K562 (cell line): ENCODE measurements around the gene TIMM50. TPM values are rescaled to one million over a fixed set of nuclear protein-coding genes. Genes with fewer than 3 reads are reported as not detected.
A peak's percentile ranks its signal among the peaks of the same experiment; 100 is the strongest.

ENCODE experiments used
- BRF1 ChIP-seq: IDR thresholded peaks from 3 replicates; pipeline ENCODE4 v1.6.1; 2011; ENCODE audit warnings: borderline replicate concordance, mild to moderate bottlenecking; ENCODE audit not compliant: insufficient read length; ENCODE audit errors: extremely low read depth
- CBX5 ChIP-seq: IDR thresholded peaks from 2 replicates; pipeline ENCODE4 v1.6.1; 2014; ENCODE audit warnings: low read depth, borderline replicate concordance
- CC2D1A ChIP-seq: fragments of 450-650 bp; IDR thresholded peaks from 2 replicates; pipeline ENCODE4 v1.6.1; 2017; ENCODE audit warnings: mild to moderate bottlenecking
- EGR1 ChIP-seq: fragments of 450-650 bp; conservative IDR thresholded peaks from 2 replicates; pipeline ENCODE4 v1.6.1; 2017; ENCODE audit warnings: mild to moderate bottlenecking
- GTF2F1 ChIP-seq: IDR thresholded peaks from 2 replicates; pipeline ENCODE4 v1.6.1; 2011; ENCODE audit warnings: low read depth, low read length, improper control_type of control experiment
- KDM2B ChIP-seq: fragments of 250-450 bp; sonication (Bioruptor Pico); IDR thresholded peaks from 2 replicates; pipeline ENCODE4 v1.8.0; 2021; ENCODE audit warnings: mild to moderate bottlenecking, moderate library complexity
- MXI1 ChIP-seq: IDR thresholded peaks from 2 replicates; pipeline ENCODE4 v1.6.1; 2011; ENCODE audit warnings: low read depth, mild to moderate bottlenecking, improper control_type of control experiment, low read length
- NRF1 ChIP-seq, 2 experiments: fragments of 450-650 bp; IDR thresholded peaks in 1 of 2; conservative IDR thresholded peaks in 1 of 2; 2 replicates each; pipeline ENCODE4 v1.6.1; 2014; ENCODE audit warnings: mild to moderate bottlenecking in 2 of 2
- PHB ChIP-seq: fragments of 250-450 bp; sonication (Bioruptor Pico); IDR thresholded peaks from 2 replicates; pipeline ENCODE4 v1.5.0; 2021
- PHF8 ChIP-seq: fragments of 200-600 bp; sonication (generic); IDR thresholded peaks from 2 replicates; pipeline ENCODE4 v1.6.1; 2012; ENCODE audit warnings: mixed run types, mild to moderate bottlenecking, inconsistent platforms, low read length, moderate library complexity, borderline replicate concordance
- RBBP5 ChIP-seq: fragments of 200-600 bp; sonication (generic); IDR thresholded peaks from 2 replicates; pipeline ENCODE4 v1.6.1; 2012; ENCODE audit warnings: borderline replicate concordance, mild to moderate bottlenecking, low read length, control low read depth, inconsistent platforms; ENCODE audit not compliant: insufficient read depth, poor library complexity, severe bottlenecking
- RBM14 ChIP-seq: fragments of 200-400 bp; formaldehyde crosslinking; IDR thresholded peaks from 2 replicates; pipeline ENCODE4 v1.6.1; 2018; ENCODE audit warnings: low read depth, mild to moderate bottlenecking, low read length, moderate library complexity, borderline replicate concordance; ENCODE audit not compliant: insufficient read depth
- SIN3A ChIP-seq, 2 experiments: fragments of 150-350 bp in 1 of 2; IDR thresholded peaks; 2 replicates each; pipeline ENCODE4 v1.6.1; 2011 to 2016; ENCODE audit warnings: borderline replicate concordance in 2 of 2, low read depth in 2 of 2, low read length in 2 of 2, mild to moderate bottlenecking in 2 of 2, moderate library complexity in 2 of 2; ENCODE audit not compliant: control insufficient read depth in 1 of 2
- SP1 ChIP-seq: sonication (generic); formaldehyde crosslinking; IDR thresholded peaks from 2 replicates; pipeline ENCODE4 v1.8.1; 2022; ENCODE audit warnings: mild to moderate bottlenecking, missing genetic modification reagents
- TAF7 ChIP-seq: fragments of 450-650 bp; IDR thresholded peaks from 2 replicates; pipeline ENCODE4 v1.6.1; 2016; ENCODE audit warnings: missing genetic modification characterization, missing compliant biosample characterization
- ZNF668 ChIP-seq: fragments of 250-450 bp; sonication (Bioruptor Pico); IDR thresholded peaks from 2 replicates; pipeline ENCODE4 v1.8.0; 2022; ENCODE audit warnings: mild to moderate bottlenecking, inconsistent platforms
- polyA plus RNA-seq, 8 experiments: library from polyadenylated mRNA; depleted of rRNA in 4 of 8; stranded (reverse) in 5 of 8; unstranded in 3 of 8; fragments of >200 nt; fragmentation: Nextera tagmentation in 2 of 8; fragmentation: Illumina TruSeq in 1 of 8; extraction: Ambion mirVana in 2 of 8; extraction: Trizol in 1 of 8; gene quantifications; 2 replicates each; pipeline versions ENCODE4 v1.2.1 to v1.2.3, GENCODE V29; 2011 to 2014; ENCODE audit warnings: inconsistent platforms in 1 of 8, missing spikeins in 1 of 8
- total RNA-seq, 7 experiments: library from RNA; depleted of rRNA in 6 of 7; stranded (reverse); fragments of >200 nt in 6 of 7; fragmentation: Illumina TruSeq in 2 of 7; extraction: Trizol in 2 of 7; gene quantifications; 2 replicates each; pipeline versions ENCODE4 v1.2.1 to v1.2.3, GENCODE V29; 2011 to 2021; ENCODE audit warnings: low replicate concordance in 1 of 7
- TF ChIP-seq, protein P1 (sequence below): fragments of 450-650 bp; IDR thresholded peaks from 2 replicates; pipeline ENCODE4 v1.6.1; 2014; ENCODE audit warnings: low read depth, mild to moderate bottlenecking, moderate library complexity, borderline replicate concordance
- TF ChIP-seq, protein P2 (sequence below): fragments of 450-650 bp; IDR thresholded peaks from 2 replicates; pipeline ENCODE4 v1.6.1; 2017; ENCODE audit warnings: antibody characterized with exemption, mild to moderate bottlenecking
- TF ChIP-seq, protein P3 (sequence below), 2 experiments: fragments of 450-650 bp; conservative IDR thresholded peaks; 2 replicates each; pipeline ENCODE4 v1.6.1; 2017; ENCODE audit warnings: mild to moderate bottlenecking in 2 of 2, moderate library complexity in 2 of 2

The TIMM50 gene
- total and polyA plus RNA-seq, 9 of the 15 experiments (the other 6 are each of a cell fraction or from before 2014, with no cell fraction given) = 28.3 to 221 (median 170) TPM

DNA sequence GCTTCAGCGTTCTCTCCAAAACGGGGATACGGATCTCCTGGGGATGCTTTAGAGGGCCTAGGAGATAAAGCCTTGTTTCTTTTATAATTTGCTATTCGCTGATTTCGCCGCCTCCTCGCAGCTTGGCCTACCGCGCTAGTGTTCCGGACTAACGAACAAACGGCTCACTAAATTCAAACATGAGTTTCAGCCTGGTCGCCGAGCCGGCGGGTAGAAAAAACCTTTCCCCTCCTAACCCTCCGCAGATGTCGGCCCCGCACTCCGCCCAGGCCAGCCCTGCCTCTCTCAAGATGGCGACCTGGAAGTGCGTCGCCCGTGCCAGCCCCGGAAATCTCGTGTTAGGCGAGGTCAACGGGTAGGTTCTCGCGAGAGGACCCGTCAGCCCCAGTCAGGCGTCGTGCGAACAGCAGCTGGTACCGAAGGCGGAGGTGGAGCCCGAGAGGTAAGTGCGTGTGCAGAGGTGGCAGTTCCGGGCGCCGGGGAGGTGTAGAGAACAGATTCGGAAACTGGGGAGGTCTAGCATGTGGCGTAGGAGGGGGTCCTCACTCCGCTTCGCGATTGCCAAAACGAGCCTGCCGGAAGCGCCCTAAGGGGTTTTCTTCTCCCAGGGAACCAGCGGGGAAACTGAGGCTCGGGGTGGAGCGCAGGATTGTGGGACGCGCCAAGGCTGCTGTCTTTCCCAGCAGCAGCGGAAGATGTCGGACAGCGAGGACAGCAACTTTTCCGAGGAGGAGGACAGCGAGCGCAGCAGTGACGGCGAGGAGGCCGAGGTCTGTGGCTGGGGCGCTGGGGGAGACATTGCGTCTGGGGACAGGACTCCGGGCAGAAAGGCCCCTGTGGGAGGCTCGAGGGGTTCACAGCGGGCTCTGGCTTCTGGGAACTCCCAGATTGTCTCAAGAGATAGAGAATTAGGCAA lies 35.2 kb upstream of the TIMM50 start, which contains the start of gene SUPT5H (continued):
- TF ChIP-seq BRF1 (no peak), PHF8 (peak; percentile 89), SIN3A (IDR thresholded peaks at IDR 0.05; ENCODE audit: borderline replicate concordance in 2 of 2, control insufficient read depth in 1 of 2, low read depth in 2 of 2, low read length in 2 of 2) (peak; percentile 92 to 98; a peak in 3 of 4 replicates), GTF2F1 (peak; percentile 61; the same call in 1 of the 2 replicates), CC2D1A (0 out of 2 replicates have a peak, but pooled peaks have one; percentile 7), NRF1 (conservative IDR thresholded peaks at IDR 0.05 in 1 of 2, IDR thresholded peaks at IDR 0.05 in 1 of 2) (peak; percentile 61 to 68), CBX5 (no peak), RBBP5 (peak; percentile 81), TAF7 (peak; percentile 73), KDM2B (CRISPR knock-in tag) (no peak), SP1 (peak; percentile 49), EGR1 (peak; percentile 72), PHB (0 out of 2 replicates have a peak, but pooled peaks have one; percentile 24), MXI1 (peak; percentile 81; the same call in 1 of the 2 replicates), ZNF668 (CRISPR knock-in tag) (no peak), RBM14 (no peak)
- TF ChIP-seq, protein P1, sequence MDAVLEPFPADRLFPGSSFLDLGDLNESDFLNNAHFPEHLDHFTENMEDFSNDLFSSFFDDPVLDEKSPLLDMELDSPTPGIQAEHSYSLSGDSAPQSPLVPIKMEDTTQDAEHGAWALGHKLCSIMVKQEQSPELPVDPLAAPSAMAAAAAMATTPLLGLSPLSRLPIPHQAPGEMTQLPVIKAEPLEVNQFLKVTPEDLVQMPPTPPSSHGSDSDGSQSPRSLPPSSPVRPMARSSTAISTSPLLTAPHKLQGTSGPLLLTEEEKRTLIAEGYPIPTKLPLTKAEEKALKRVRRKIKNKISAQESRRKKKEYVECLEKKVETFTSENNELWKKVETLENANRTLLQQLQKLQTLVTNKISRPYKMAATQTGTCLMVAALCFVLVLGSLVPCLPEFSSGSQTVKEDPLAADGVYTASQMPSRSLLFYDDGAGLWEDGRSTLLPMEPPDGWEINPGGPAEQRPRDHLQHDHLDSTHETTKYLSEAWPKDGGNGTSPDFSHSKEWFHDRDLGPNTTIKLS = peak; percentile 97
- TF ChIP-seq, protein P2, sequence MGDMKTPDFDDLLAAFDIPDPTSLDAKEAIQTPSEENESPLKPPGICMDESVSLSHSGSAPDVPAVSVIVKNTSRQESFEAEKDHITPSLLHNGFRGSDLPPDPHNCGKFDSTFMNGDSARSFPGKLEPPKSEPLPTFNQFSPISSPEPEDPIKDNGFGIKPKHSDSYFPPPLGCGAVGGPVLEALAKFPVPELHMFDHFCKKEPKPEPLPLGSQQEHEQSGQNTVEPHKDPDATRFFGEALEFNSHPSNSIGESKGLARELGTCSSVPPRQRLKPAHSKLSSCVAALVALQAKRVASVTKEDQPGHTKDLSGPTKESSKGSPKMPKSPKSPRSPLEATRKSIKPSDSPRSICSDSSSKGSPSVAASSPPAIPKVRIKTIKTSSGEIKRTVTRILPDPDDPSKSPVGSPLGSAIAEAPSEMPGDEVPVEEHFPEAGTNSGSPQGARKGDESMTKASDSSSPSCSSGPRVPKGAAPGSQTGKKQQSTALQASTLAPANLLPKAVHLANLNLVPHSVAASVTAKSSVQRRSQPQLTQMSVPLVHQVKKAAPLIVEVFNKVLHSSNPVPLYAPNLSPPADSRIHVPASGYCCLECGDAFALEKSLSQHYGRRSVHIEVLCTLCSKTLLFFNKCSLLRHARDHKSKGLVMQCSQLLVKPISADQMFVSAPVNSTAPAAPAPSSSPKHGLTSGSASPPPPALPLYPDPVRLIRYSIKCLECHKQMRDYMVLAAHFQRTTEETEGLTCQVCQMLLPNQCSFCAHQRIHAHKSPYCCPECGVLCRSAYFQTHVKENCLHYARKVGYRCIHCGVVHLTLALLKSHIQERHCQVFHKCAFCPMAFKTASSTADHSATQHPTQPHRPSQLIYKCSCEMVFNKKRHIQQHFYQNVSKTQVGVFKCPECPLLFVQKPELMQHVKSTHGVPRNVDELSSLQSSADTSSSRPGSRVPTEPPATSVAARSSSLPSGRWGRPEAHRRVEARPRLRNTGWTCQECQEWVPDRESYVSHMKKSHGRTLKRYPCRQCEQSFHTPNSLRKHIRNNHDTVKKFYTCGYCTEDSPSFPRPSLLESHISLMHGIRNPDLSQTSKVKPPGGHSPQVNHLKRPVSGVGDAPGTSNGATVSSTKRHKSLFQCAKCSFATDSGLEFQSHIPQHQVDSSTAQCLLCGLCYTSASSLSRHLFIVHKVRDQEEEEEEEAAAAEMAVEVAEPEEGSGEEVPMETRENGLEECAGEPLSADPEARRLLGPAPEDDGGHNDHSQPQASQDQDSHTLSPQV = 0 out of 2 replicates have a peak, but pooled peaks have one; percentile 25
- TF ChIP-seq, protein P3, sequence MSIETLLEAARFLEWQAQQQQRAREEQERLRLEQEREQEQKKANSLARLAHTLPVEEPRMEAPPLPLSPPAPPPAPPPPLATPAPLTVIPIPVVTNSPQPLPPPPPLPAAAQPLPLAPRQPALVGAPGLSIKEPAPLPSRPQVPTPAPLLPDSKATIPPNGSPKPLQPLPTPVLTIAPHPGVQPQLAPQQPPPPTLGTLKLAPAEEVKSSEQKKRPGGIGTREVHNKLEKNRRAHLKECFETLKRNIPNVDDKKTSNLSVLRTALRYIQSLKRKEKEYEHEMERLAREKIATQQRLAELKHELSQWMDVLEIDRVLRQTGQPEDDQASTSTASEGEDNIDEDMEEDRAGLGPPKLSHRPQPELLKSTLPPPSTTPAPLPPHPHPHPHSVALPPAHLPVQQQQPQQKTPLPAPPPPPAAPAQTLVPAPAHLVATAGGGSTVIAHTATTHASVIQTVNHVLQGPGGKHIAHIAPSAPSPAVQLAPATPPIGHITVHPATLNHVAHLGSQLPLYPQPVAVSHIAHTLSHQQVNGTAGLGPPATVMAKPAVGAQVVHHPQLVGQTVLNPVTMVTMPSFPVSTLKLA (conservative IDR thresholded peaks at IDR 0.05) = peak; percentile 85 to 91
